ENCODE measurements around the gene ATP6V1A. TPM values are rescaled to one million over a fixed set of nuclear protein-coding genes. Genes with fewer than 3 reads are reported as not detected.

ATP6V1A gene
- total RNA-seq, 1 experiment from 2014 or later = 73.4 TPM

DNA sequence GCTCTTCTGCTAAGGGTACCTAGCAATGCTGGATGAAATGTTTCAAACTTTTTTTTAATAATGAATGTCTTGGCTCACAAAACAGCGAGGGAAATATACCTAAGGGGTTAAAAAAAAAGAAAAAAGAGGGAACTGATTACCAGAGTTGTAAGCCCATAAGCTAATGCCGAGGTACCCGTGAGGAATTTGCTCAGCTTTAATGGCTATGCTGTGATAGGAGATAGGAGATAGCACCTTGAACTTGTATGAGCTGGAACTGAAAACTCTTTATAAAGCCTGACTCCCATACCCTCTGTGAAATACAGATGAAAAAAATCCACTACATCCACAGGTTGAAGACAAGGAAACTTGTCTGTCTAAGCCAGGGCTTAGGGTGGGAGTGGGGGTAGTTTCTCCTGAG lies 105.7 kb downstream of the ATP6V1A start:
- H4K91ac ChIP-seq (ENCODE audit: insufficient read length, low read depth, low read length) = no peak overlapping the region
- H2AK5ac ChIP-seq (ENCODE audit: insufficient read length, low read length) = no peak overlapping the region
- no peaks in the 10 kb centered on the region for H3K27me3 Mint-ChIP-seq (ENCODE audit: low read depth)
- no peak for DNase-seq
- H2BK15ac ChIP-seq (ENCODE audit: low read depth, low read length) = no peak overlapping the region
- H3K4me1 ChIP-seq (ENCODE audit: insufficient read depth, low read length) = no peaks in the 10 kb centered on the region
- H3K27ac ChIP-seq (ENCODE audit: insufficient read length, low read depth, low read length) = no peak overlapping the region
- H3K9me3 ChIP-seq (ENCODE audit: control insufficient read depth, low read depth, low read length) = no peaks in the 10 kb centered on the region
- H3K79me2 ChIP-seq (ENCODE audit: insufficient read depth, low read length) = no peaks in the 10 kb centered on the region
- H3K4me1 Mint-ChIP-seq = no peaks in the 10 kb centered on the region
- no peak overlapping the region for H3K27ac Mint-ChIP-seq
- H4K8ac ChIP-seq (replicated peaks; ENCODE audit: insufficient read length, low read depth, low read length) = no peak overlapping the region
- no peak overlapping the region for H2BK5ac ChIP-seq (ENCODE audit: insufficient read length, low read length)
- no peak overlapping the region for H3K4me2 ChIP-seq (ENCODE audit: insufficient read depth, insufficient read length, low read length)
- no peak overlapping the region for H3T11ph ChIP-seq (ENCODE audit: low read length)
- H4K5ac ChIP-seq (ENCODE audit: insufficient read length, low read depth, low read length) = no peak overlapping the region
- H3K56ac ChIP-seq (ENCODE audit: insufficient read length, low read depth, low read length) = no peak overlapping the region
- H3K4ac ChIP-seq (ENCODE audit: low read depth, low read length) = no peak overlapping the region
- H3K79me1 ChIP-seq (ENCODE audit: insufficient read depth, low read depth, low read length, poor library complexity, severe bottlenecking) = no peaks in the 10 kb centered on the region
- no peaks in the 10 kb centered on the region; a peak in 1 of 7 replicates for H3K36me3 Mint-ChIP-seq (ENCODE audit: insufficient read depth in 1 of 3, low read depth in 3 of 3)
- no peak overlapping the region for H2AFZ ChIP-seq (ENCODE audit: low read length)
- no peak overlapping the region for H3K18ac ChIP-seq (ENCODE audit: insufficient read length, low read depth, low read length)
- no peak overlapping the region for H2BK20ac ChIP-seq (ENCODE audit: low read depth, low read length, poor library complexity, severe bottlenecking)
- TF ChIP-seq, protein P1, sequence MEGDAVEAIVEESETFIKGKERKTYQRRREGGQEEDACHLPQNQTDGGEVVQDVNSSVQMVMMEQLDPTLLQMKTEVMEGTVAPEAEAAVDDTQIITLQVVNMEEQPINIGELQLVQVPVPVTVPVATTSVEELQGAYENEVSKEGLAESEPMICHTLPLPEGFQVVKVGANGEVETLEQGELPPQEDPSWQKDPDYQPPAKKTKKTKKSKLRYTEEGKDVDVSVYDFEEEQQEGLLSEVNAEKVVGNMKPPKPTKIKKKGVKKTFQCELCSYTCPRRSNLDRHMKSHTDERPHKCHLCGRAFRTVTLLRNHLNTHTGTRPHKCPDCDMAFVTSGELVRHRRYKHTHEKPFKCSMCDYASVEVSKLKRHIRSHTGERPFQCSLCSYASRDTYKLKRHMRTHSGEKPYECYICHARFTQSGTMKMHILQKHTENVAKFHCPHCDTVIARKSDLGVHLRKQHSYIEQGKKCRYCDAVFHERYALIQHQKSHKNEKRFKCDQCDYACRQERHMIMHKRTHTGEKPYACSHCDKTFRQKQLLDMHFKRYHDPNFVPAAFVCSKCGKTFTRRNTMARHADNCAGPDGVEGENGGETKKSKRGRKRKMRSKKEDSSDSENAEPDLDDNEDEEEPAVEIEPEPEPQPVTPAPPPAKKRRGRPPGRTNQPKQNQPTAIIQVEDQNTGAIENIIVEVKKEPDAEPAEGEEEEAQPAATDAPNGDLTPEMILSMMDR (conservative IDR thresholded peaks at IDR 0.05) = no peak
- no peak overlapping the region for H3K14ac ChIP-seq (ENCODE audit: insufficient read depth, low read length)
- no peak overlapping the region for H3K23ac ChIP-seq (ENCODE audit: insufficient read length, low read depth, low read length)
- WGBS (ENCODE audit: extremely low coverage, insufficient read length, low lambda C conversion rate) = no CpG with 5 or more reads among the region's 3 CpGs
- peaks cover 0 to 3% of the 10 kb centered on the region in 2 experiments; a peak in 2 of 5 replicates for H3K9me3 Mint-ChIP-seq
- H3K9ac ChIP-seq (ENCODE audit: extremely low read depth, insufficient read length, low read length) = no peak overlapping the region
- H2BK12ac ChIP-seq (ENCODE audit: insufficient read length, low read depth, low read length) = no peak overlapping the region
- no peaks in the 10 kb centered on the region for H3K27me3 ChIP-seq (ENCODE audit: insufficient read depth, low read length)
- no peaks in the 10 kb centered on the region for H4K20me1 ChIP-seq (ENCODE audit: control insufficient read depth, insufficient read depth, insufficient read length)
- H2BK120ac ChIP-seq (ENCODE audit: low read depth, low read length, poor library complexity, severe bottlenecking) = no peak overlapping the region
- H3K4me3 Mint-ChIP-seq = no peak overlapping the region
- H3K23me2 ChIP-seq (ENCODE audit: insufficient read length, low read depth, low read length, poor library complexity, severe bottlenecking) = no peaks in the 10 kb centered on the region

Other genes starting within 250 kb of the ATP6V1A start
- 14.6 and 15.3 TPM in 2 replicates for gene SPICE1, start 231.9 kb upstream of the ATP6V1A start, total RNA-seq (2021)
- not detected in 2 replicates for gene SIDT1, start 214.5 kb upstream of the ATP6V1A start, total RNA-seq (2021)
- 12.0 and 13.8 TPM in 2 replicates for gene USF3, start 50.4 kb upstream of the ATP6V1A start, total RNA-seq (2021)
- gene NAA50, start 786 bp upstream of the ATP6V1A start, total RNA-seq (2021) = 216 and 226 TPM in 2 replicates
- 1.8 TPM in 2 replicates for gene GRAMD1C, start 91.8 kb downstream of the ATP6V1A start, total RNA-seq (2021)
- 25.0 and 25.2 TPM in 2 replicates for gene ZDHHC23, start 201.0 kb downstream of the ATP6V1A start, total RNA-seq (2021)